ENCODE measurements around the gene FLACC1.

- no peak for TF ChIP-seq CTCF (IDR thresholded peaks at IDR 0.05)
- TF ChIP-seq POLR2AphosphoS5 (IDR thresholded peaks at IDR 0.05), result no peak
Measured at GRCh38 chr2:201271917-201272316, 85.2 kb downstream of the FLACC1 start.
